SK-N-SH treated with all-trans-retinoic acid at 6 μM for 48 hours (cell line): Measurements from ENCODE around the gene TOP2B.

ENCODE experiments used
- ISL1 ChIP-seq: fragments of 250-450 bp; sonication (Bioruptor Pico); IDR thresholded peaks from 2 replicates; pipeline ENCODE4 v2.1.2; 2022; ENCODE audit warnings: mild to moderate bottlenecking, moderate library complexity
- OSR1 ChIP-seq: fragments of 250-450 bp; sonication (Bioruptor Pico); IDR thresholded peaks from 2 replicates; pipeline ENCODE4 v1.8.0; 2022; ENCODE audit warnings: moderate library complexity, mild to moderate bottlenecking, inconsistent platforms
- PPARA ChIP-seq: fragments of 250-450 bp; sonication (Bioruptor Pico); IDR thresholded peaks from 2 replicates; pipeline ENCODE4 v1.5.0; 2020; ENCODE audit warnings: mild to moderate bottlenecking, borderline replicate concordance
- RARB ChIP-seq: fragments of 250-450 bp; sonication (Bioruptor Pico); IDR thresholded peaks from 2 replicates; pipeline ENCODE4 v1.8.0; 2021; ENCODE audit warnings: mild to moderate bottlenecking, moderate library complexity
- TCF4 ChIP-seq: fragments of 250-450 bp; sonication (Bioruptor Pico); IDR thresholded peaks from 2 replicates; pipeline ENCODE4 v1.8.0; 2021; ENCODE audit warnings: mild to moderate bottlenecking, moderate library complexity, borderline replicate concordance
- ZC3H10 ChIP-seq: fragments of 250-450 bp; sonication (Bioruptor Pico); IDR thresholded peaks from 2 replicates; pipeline ENCODE4 v1.5.1; 2021; ENCODE audit warnings: mild to moderate bottlenecking, moderate library complexity
- ZFP3 ChIP-seq: fragments of 250-450 bp; sonication (Bioruptor Pico); IDR thresholded peaks from 2 replicates; pipeline ENCODE4 v1.5.0; 2020; ENCODE audit warnings: mild to moderate bottlenecking, moderate library complexity
- ZFP30 ChIP-seq: fragments of 450-650 bp; formaldehyde crosslinking; IDR thresholded peaks from 2 replicates; pipeline ENCODE4 v1.5.0; 2022; ENCODE audit warnings: mild to moderate bottlenecking, moderate library complexity
- ZNF8 ChIP-seq: fragments of 450-650 bp; formaldehyde crosslinking; IDR thresholded peaks from 2 replicates; pipeline ENCODE4 v1.5.0; 2020; ENCODE audit warnings: mild to moderate bottlenecking, moderate library complexity
- TF ChIP-seq, protein P1 (sequence below): fragments of 250-450 bp; sonication (Bioruptor Pico); IDR thresholded peaks from 2 replicates; pipeline ENCODE4 v1.8.0; 2020; ENCODE audit warnings: mild to moderate bottlenecking, moderate library complexity, borderline replicate concordance
- TF ChIP-seq, protein P2 (sequence below): fragments of 250-450 bp; sonication (Bioruptor Pico); IDR thresholded peaks from 2 replicates; pipeline ENCODE4 v1.5.1; 2020; ENCODE audit warnings: low read depth, mild to moderate bottlenecking, moderate library complexity

DNA sequence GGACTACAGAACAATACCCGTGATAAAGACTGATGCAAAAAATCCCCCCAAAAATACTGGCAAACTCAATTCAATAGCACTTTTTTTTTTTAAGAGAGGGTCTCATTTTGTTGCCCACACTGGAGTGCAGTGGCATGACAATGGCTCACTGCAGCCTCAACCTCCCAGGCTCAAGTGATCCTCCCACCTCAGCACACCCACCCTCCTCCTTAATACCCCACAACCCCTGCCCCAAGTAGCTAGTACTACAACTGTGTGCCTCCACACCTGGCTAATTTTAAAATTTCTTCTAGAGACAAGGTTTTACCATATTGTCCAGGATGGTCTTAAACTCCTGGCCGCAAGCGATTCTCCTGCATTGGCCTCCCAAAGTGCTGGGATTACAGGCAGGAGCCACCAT, 11.4 kb downstream of the TOP2B start:
- TF ChIP-seq, protein P1, sequence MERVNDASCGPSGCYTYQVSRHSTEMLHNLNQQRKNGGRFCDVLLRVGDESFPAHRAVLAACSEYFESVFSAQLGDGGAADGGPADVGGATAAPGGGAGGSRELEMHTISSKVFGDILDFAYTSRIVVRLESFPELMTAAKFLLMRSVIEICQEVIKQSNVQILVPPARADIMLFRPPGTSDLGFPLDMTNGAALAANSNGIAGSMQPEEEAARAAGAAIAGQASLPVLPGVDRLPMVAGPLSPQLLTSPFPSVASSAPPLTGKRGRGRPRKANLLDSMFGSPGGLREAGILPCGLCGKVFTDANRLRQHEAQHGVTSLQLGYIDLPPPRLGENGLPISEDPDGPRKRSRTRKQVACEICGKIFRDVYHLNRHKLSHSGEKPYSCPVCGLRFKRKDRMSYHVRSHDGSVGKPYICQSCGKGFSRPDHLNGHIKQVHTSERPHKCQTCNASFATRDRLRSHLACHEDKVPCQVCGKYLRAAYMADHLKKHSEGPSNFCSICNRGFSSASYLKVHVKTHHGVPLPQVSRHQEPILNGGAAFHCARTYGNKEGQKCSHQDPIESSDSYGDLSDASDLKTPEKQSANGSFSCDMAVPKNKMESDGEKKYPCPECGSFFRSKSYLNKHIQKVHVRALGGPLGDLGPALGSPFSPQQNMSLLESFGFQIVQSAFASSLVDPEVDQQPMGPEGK (CRISPR knock-in tag): no peak
- no peak for TF ChIP-seq ZFP3 (CRISPR knock-in tag)
- TF ChIP-seq OSR1 (CRISPR knock-in tag): no peak
- TF ChIP-seq ZFP30: no peak
- no peak for TF ChIP-seq ZNF8
- no peak for TF ChIP-seq ISL1 (CRISPR knock-in tag)
- TF ChIP-seq, protein P2, sequence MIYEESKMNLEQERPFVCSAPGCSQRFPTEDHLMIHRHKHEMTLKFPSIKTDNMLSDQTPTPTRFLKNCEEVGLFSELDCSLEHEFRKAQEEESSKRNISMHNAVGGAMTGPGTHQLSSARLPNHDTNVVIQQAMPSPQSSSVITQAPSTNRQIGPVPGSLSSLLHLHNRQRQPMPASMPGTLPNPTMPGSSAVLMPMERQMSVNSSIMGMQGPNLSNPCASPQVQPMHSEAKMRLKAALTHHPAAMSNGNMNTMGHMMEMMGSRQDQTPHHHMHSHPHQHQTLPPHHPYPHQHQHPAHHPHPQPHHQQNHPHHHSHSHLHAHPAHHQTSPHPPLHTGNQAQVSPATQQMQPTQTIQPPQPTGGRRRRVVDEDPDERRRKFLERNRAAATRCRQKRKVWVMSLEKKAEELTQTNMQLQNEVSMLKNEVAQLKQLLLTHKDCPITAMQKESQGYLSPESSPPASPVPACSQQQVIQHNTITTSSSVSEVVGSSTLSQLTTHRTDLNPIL: no peak
- TF ChIP-seq ZC3H10 (CRISPR knock-in tag): no peak
- no peak for TF ChIP-seq TCF4 (CRISPR knock-in tag)
- TF ChIP-seq PPARA: no peak
- no peak for TF ChIP-seq RARB (CRISPR knock-in tag)
